ENCODE data around the gene ARHGEF3.

DNA sequence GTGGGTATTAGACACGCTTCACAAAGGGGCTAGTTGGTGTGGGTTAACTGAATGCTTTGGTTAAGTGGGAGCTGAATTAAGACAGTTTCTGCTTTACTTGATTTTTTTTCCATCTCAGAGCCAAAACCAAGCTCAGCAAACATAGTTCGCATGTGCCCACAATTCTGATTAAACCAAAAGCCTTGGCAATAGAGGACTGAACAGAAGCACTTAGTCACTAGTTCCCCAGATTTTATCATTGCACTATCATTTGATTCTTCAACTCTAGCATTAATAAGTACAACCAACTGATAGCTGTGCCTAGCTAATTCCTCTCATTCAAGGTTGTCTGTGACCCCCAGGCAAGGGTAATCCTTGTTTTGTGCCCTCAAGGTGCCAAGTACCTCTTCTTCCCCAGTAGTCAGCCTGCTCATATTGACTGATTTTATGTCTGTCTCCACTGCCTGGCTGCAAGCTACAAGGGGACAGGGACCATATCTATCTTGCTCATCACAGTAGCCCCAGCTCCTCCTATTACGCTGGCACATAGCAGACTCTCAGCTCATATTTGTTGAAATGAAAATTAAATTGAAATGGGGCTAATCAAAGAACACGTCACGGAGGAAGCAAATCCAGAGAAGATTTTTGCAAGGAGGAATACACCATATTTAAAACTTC, 9.9 kb upstream of the ARHGEF3 start:
- no peak for TF ChIP-seq POLR2A (IDR thresholded peaks at IDR 0.05; ENCODE audit: low read depth, low read length)
- TF ChIP-seq TAF1 (IDR thresholded peaks at IDR 0.05; ENCODE audit: low read depth, low read length), result no peak
- TF ChIP-seq PAX5 (IDR thresholded peaks at IDR 0.05; ENCODE audit: insufficient read depth, low read length, severe bottlenecking), result no peak
